Adrenal gland (tissue), 19 donors: ENCODE results near the gene KRTAP12-4. TPM values are rescaled to one million over a fixed set of nuclear protein-coding genes. Genes with fewer than 3 reads are reported as not detected.

Source experiments
- DNase-seq, 7 donors: peaks; one replicate each; pipeline ENCODE4 v3.0.0-alpha.2; 2019 to 2020
- H3K27ac ChIP-seq, 5 donors: fragments of 200-600 bp; sonication (generic) in 4 of 5; 1 replicate in 3 of 5; 2 replicates in 2 of 5; pipeline versions ENCODE4 v1.5.1 to v1.8.0; 2016 to 2020; ENCODE audit warnings: mild to moderate bottlenecking in 1 of 5
- H3K27me3 ChIP-seq: fragments of 200-600 bp; 2 replicates; pipeline ENCODE4 v1.8.0; 2021
- H3K36me3 ChIP-seq, 2 donors: fragments of 200-600 bp; replicated peaks in 1 of 2; 1 replicate in 1 of 2; 2 replicates in 1 of 2; pipeline versions ENCODE4 v1.5.1 to v1.8.0; 2018 to 2022
- H3K4me1 ChIP-seq, 2 donors: fragments of 200-600 bp; replicated peaks in 1 of 2; 1 replicate in 1 of 2; 2 replicates in 1 of 2; pipeline versions ENCODE4 v1.5.1 to v1.8.0; 2018 to 2021
- H3K4me3 ChIP-seq, 4 donors: fragments of 200-600 bp; sonication (generic) in 3 of 4; one replicate each; pipeline ENCODE4 v1.5.1; 2016 to 2018
- H3K9me3 ChIP-seq, 3 donors: fragments of 200-600 bp; sonication (generic) in 1 of 3; replicated peaks in 1 of 3; 1 replicate in 2 of 3; 2 replicates in 1 of 3; pipeline versions ENCODE4 v1.5.1 to v1.8.0; 2016 to 2021
- POLR2A ChIP-seq, 2 donors: fragments of 450-650 bp; IDR thresholded peaks; one replicate each; pipeline ENCODE4 v1.6.1; 2017; ENCODE audit warnings: antibody characterized with exemption in 2 of 2, mild to moderate bottlenecking in 2 of 2, moderate library complexity in 1 of 2
- WGBS, 4 donors: extraction: QIAGEN DNeasy Blood & Tissue Kit in 2 of 4; methylation state at CpG; one replicate each; pipeline versions ENCODE4 v1.1.5 to v1.1.7; 2013 to 2017; 5-methylcytosine and 5-hydroxymethylcytosine counted together
- intact Hi-C, 2 donors: fragments of 100-400 bp; cut with DNase I; formaldehyde crosslinking; loops; one replicate each; pipeline versions ENCODE4 v1.14.1 to v1.15.0; 2022 to 2023
- long read RNA-seq, 10 donors: library from polyadenylated mRNA in 3 of 10; unstranded in 2 of 10; stranded (forward) in 1 of 10; transcript quantifications; one replicate each; pipeline ENCODE4 v2.0.0 and lab custom pipeline, GENCODE V29; 2021 to 2026
- polyA plus RNA-seq, 3 donors: library from polyadenylated mRNA; stranded (reverse); fragments of 200-250 nt in 2 of 3; fragments of 350-450 nt in 1 of 3; fragmentation: Illumina TruSeq in 1 of 3; extraction: RNeasy Lipid Tissue Mini Kit (QIAGEN cat#74804) in 1 of 3; gene quantifications; one replicate each; pipeline ENCODE4 v1.2.3, GENCODE V29; 2013 to 2014
- total RNA-seq, 9 donors: library from RNA; depleted of rRNA in 4 of 9; stranded (reverse); fragments of >200 nt in 4 of 9; fragments of 120-200 nt in 1 of 9; fragmentation: NEBNext Ultra II Directional in 1 of 9; extraction: Animal tissue kit (Norgen Biotek cat#: 25700) in 1 of 9; gene quantifications; one replicate each; pipeline versions ENCODE4 v1.1.0 to v1.2.4, GENCODE V29; 2013 to 2023
- TF ChIP-seq, protein P1 (sequence below), 6 experiments: fragments of 450-650 bp in 4 of 6; fragments of 200-600 bp in 2 of 6; sonication (generic) in 1 of 6; IDR thresholded peaks; 1 replicate in 5 of 6; 2 replicates in 1 of 6; pipeline versions ENCODE4 v1.5.1 to v1.8.0; 2016 to 2021; ENCODE audit warnings: antibody characterized with exemption in 6 of 6, mild to moderate bottlenecking in 2 of 6, moderate library complexity in 1 of 6
- donor health status: healthy with polysubstance abuse.
- donor health status: Bipolar disorder and iron deficiency.
- donor health status: DM: yes; HTN: yes; CAD: no.
- donor health status: DM: no; HTN: no; CAD: no.
- donor health status: DM: no; HTN: no; CAD: no.
- donor health status: DM: yes; HTN: yes; CAD: no.

The KRTAP12-4 gene, protein sequence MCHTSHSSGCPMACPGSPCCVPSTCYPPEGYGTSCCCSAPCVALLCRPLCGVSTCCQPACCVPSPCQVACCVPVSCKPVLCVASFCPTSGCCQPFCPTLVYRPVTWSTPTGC
- not detected for total RNA-seq
- not detected for polyA plus RNA-seq
- long read RNA-seq, donor 1, result 0 reads
- long read RNA-seq, donor 2, result 0 reads
- long read RNA-seq, donor 3, result 0 reads
- long read RNA-seq, donor 4, result 0 reads
- long read RNA-seq, donor 5, result 0 reads
- long read RNA-seq, donor 6, result 0 reads
- long read RNA-seq, donor 7, result 0 reads
- long read RNA-seq, donor 8, result 0 reads
- long read RNA-seq, donor 9, result 0 reads
- long read RNA-seq, donor 10, result 0 reads

DNA sequence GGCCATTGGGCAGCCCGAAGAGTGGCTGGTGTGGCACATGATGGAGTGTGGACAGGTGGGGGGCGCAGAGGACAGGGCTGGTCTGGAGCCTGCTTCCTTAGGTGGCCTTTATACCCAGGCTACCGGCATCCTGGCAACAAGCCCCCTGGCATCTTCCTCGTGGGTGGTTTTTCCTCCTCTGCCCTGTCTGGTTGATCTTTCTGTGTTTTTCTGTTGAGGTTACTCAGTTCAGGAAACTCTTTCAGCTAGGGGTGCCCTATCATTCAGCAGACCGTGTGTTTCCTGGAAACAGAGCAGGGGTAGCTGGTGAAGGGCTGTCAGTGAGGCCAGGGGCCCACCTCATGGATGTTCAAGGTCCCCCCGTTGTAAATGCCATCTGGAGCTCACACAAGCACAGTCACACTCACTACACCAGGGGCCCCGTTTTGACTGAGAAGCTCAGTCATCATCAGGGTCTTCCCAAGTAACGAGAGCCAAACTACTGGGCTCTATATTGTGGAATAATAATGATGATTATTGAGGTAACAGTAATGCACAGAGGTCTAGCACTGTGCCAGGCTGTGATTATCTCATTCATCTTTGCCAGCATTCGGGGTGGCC is at the start of gene KRTAP12-4:
TSS of gene KRTAP12-4 (minus strand) at position 84 of the 600 bp plus-strand sequence. CDS start at position 39, 45 bp downstream.
- no peaks in the 10 kb centered on the region for H3K36me3 ChIP-seq
- intact Hi-C loops, result no loop called here
- peaks cover 3% of the 10 kb centered on the region for H3K27me3 ChIP-seq
- DNase-seq, result no peak
- 41 to 73% (median 63%) methylated on average over 6 to 9 of the region's 9 CpGs for WGBS, 4 donors
- no peaks in the 10 kb centered on the region for H3K4me1 ChIP-seq
- TF ChIP-seq, protein P1, sequence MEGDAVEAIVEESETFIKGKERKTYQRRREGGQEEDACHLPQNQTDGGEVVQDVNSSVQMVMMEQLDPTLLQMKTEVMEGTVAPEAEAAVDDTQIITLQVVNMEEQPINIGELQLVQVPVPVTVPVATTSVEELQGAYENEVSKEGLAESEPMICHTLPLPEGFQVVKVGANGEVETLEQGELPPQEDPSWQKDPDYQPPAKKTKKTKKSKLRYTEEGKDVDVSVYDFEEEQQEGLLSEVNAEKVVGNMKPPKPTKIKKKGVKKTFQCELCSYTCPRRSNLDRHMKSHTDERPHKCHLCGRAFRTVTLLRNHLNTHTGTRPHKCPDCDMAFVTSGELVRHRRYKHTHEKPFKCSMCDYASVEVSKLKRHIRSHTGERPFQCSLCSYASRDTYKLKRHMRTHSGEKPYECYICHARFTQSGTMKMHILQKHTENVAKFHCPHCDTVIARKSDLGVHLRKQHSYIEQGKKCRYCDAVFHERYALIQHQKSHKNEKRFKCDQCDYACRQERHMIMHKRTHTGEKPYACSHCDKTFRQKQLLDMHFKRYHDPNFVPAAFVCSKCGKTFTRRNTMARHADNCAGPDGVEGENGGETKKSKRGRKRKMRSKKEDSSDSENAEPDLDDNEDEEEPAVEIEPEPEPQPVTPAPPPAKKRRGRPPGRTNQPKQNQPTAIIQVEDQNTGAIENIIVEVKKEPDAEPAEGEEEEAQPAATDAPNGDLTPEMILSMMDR (IDR thresholded peaks at IDR 0.05), result no peak
- no peak for TF ChIP-seq POLR2A (IDR thresholded peaks at IDR 0.05)
- no peak within 1 kb of the TSS for H3K4me3 ChIP-seq
- no peak within 1 kb of the TSS for H3K27ac ChIP-seq
- H3K9me3 ChIP-seq, result no peaks in the 10 kb centered on the region

DNA sequence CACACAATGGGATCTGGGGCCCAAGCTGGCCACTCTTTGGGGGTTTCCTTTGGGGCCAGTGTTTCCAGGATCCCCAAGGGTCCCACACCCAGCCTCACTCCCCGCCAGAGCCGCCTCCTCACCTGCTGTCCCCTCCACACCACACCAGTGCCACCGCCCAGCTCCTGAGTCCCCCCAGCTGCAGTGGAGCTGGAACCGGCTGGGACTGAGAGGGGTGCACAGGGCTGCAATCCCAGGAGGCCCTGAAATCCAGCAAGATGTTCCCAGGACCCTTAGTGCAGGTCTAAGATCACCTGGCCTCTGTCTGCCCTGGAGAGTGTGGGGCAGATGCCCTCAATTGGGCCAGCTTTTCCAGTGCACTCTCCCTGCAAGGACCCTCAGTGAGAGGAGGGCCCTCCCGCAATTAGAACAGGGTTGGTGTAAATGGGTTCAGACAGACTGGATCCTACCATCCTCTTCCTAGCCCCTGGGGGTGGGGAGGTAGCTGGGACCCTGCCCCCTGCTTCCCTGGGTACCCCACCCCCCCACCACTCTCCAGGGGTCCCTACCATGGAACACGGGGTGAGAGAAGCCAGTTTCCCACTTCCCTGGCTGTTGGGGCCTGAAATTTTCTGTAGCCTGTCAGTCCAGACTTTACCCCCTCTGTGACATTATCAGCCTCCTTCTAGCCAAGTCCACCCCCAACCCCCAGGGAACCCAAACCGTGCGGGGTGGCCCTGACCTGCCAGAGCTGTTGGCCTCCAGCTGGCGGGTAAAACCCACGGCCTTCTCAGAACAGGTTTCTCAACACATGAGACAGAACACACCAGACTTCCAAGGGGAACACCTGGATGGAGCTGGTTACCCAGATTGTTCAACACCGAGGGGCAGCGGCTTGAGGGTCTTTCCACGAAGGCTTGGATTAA is 49.5 kb upstream of the KRTAP12-4 start:
- DNase-seq, result peak in 1 of 7 donors; percentile 5
- no peak for TF ChIP-seq POLR2A (IDR thresholded peaks at IDR 0.05)
- TF ChIP-seq, protein P1 (IDR thresholded peaks at IDR 0.05), result no peak
- intact Hi-C loops, result no loop called here
- Histone ChIP-seq H3K27ac (no peak overlapping the region), H3K4me1 (no peaks in the 10 kb centered on the region), H3K36me3 (no peaks in the 10 kb centered on the region), H3K4me3 (no peak overlapping the region), H3K27me3 (peaks cover 73% of the 10 kb centered on the region), H3K9me3 (no peaks in the 10 kb centered on the region)
- 35 to 59% (median 41%) methylated on average over 6 to 13 of the region's 13 CpGs for WGBS, 4 donors

DNA sequence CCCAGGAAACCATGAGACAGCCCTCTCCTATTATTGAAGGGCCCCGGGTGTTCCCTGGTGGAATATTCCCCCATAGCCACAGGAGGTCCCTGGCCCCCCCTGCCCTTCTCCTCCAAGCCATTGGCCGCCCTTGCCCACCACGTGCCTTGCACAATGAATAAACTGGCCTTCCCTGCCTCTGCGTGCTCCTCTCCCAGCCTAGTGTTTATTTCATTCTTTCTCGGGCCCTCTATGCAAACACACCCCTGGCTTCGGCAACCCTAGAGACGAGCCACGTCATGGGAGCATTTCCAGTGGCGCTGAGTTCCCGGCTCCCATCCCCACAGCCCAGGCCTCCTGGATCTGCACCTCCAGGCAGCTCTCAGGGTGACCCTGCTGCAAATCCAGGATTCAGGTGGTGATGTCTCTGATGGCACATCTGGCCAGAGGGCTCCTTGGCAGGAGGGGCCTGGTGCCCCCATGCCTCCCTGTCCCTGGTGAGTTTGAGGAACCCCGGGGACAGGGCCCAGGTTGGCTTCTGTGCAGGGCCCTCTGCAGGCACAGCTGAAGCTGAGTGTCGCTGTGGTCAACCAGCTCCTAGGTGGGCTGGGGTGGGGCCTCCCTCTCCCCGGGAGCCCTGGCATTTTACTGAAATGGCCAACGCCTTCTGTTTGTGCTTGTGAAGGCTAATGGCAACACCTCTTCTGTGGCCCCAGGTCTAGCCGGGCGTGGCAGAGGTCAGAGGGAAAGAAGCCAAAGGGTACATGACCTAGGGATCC is 48.7 kb upstream of the KRTAP12-4 start:
- Histone ChIP-seq H3K4me1 (no peaks in the 10 kb centered on the region), H3K27me3 (peaks cover 72% of the 10 kb centered on the region), H3K4me3 (no peak overlapping the region), H3K36me3 (no peaks in the 10 kb centered on the region), H3K27ac (no peak overlapping the region), H3K9me3 (no peaks in the 10 kb centered on the region)
- TF ChIP-seq, protein P1 (IDR thresholded peaks at IDR 0.05), result no peak
- no peak for TF ChIP-seq POLR2A (IDR thresholded peaks at IDR 0.05)
- peak in 1 of 7 donors; percentile 34 for DNase-seq
- 55 to 66% (median 61%) methylated on average over 14 to 16 of the region's 16 CpGs for whole genome bisulfite sequencing, 4 donors
- intact Hi-C loops, result no loop called here
